OCI-LY1 (cell line): ENCODE data around the gene USP2.

Experiments used
- EZH2 ChIP-seq: fragments of 200-600 bp; sonication (generic), shearing (Covaris generic); IDR thresholded peaks from 2 replicates; pipeline ENCODE4 v1.8.0; 2017; ENCODE audit warnings: borderline replicate concordance, mixed run types, mild to moderate bottlenecking, antibody characterized with exemption, low read length, moderate library complexity, mixed read lengths
- TF ChIP-seq, protein P1 (sequence below): fragments of 200-600 bp; sonication (generic), shearing (Covaris generic); IDR thresholded peaks from 2 replicates; pipeline ENCODE4 v1.5.1; 2017; ENCODE audit warnings: mild to moderate bottlenecking, antibody characterized with exemption, low read length, moderate library complexity, mixed read lengths

DNA sequence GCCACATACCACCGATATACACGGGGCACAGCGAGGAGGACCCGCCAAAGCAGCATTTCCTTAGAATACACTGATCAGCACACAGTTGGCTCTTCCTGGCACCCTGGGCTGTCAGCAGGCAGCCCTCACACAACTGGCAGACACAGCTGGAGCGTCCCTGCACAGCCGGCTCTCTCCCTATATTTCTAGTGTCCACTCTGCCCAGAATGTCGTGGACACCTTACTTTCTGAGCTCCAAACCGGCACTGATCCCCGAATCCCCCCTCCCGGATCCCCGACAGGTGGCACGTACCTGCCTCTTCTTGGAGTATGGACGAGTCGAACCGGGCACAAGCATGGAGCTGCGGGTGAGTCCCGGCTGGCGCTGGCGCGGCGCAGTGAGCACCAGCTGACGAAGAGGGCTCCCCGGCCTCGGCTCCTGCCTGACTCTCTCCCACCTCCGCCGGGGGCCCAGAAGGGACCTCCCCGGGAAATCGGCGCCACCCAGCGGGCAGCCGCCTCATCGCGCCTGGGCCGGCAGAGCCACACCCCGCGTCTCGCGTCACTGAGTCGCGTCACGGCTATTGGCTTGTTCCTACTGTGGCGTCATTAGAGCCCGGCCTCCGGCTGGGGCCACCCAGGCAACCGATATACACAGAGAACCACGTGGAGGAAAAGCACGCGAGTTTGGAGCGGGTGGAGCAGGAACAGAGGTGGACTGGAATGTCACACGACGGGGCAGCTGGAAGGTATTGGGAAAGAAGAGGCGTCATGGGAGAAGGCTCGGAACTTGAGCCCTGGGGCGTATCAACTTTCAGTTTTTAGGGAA is at the start of gene USP2:
- TF ChIP-seq, protein P1, sequence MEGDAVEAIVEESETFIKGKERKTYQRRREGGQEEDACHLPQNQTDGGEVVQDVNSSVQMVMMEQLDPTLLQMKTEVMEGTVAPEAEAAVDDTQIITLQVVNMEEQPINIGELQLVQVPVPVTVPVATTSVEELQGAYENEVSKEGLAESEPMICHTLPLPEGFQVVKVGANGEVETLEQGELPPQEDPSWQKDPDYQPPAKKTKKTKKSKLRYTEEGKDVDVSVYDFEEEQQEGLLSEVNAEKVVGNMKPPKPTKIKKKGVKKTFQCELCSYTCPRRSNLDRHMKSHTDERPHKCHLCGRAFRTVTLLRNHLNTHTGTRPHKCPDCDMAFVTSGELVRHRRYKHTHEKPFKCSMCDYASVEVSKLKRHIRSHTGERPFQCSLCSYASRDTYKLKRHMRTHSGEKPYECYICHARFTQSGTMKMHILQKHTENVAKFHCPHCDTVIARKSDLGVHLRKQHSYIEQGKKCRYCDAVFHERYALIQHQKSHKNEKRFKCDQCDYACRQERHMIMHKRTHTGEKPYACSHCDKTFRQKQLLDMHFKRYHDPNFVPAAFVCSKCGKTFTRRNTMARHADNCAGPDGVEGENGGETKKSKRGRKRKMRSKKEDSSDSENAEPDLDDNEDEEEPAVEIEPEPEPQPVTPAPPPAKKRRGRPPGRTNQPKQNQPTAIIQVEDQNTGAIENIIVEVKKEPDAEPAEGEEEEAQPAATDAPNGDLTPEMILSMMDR: peak; percentile 77
- no peak for TF ChIP-seq EZH2
